GM18499 (cell line): ENCODE results near the gene AMELX.
A peak's percentile ranks its signal among the peaks of the same experiment; 100 is the strongest.

Source experiments
- ATAC-seq: cut with Tn5 transposase; IDR thresholded peaks from one replicate; pipeline ENCODE4 v1.9.1; 2021; ENCODE audit warnings: moderate number of reproducible peaks; ENCODE audit not compliant: insufficient read depth, unreplicated experiment

The AMELX gene

DNA sequence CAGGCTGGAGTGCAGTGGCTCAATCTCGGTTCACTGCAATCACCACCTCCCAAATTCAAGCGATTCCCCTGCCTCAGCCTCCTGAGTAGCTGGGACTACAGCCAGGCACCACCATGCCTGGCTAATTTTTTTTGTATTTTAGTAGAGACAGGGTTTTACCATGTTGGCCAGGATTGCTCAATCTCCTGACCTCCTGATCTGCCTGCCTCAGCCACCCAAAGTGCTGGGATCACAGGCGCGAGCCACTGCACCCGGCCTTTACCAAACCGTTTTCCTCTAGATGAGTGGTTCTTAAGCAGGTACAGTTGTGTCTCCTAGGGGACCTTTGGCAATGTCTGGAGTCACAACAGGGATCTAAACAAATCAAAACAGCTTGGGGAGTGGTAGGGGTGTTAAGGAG is 11.6 kb downstream of the AMELX start:
- ATAC-seq, result no peak

DNA sequence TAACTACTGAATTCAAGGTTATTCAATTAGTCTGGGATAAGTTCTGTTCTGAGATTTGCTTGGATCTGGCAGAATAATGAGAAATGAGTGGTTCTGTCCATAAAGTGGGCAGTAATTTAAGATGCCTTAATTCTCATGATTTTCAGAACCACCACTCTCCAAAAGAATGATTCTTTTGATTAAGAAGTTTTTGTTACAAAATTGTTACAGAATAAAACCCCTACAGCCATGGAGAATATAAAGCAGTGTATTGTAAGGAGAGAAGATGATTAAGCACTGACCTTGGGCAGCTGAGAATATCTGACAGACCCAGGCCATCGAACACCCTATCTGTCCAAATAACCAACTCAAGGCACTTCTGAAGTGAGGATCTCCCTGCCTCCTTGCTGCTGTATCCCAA is 12.4 kb downstream of the AMELX start:
- ATAC-seq, result no peak

DNA sequence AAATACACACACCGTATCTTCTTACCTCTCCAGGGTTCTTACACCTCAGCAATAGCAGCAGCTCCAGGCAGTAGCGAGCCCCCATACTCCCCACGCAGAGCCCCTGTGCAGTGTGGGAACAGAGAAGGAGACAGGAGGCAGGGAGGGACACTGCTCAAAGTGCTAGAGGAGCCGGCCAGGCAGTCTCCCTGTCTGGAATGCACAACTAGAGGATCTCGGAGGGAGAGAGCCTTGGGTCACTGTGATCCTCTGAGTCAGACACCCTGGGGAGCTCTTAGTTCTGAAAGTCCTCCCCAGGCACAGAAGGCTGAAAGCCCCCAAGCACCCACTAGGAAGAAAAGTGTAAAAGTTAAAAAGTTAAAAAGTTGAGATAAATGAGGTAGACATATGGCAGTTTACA is 16.0 kb downstream of the AMELX start:
- ATAC-seq, result no peak

DNA sequence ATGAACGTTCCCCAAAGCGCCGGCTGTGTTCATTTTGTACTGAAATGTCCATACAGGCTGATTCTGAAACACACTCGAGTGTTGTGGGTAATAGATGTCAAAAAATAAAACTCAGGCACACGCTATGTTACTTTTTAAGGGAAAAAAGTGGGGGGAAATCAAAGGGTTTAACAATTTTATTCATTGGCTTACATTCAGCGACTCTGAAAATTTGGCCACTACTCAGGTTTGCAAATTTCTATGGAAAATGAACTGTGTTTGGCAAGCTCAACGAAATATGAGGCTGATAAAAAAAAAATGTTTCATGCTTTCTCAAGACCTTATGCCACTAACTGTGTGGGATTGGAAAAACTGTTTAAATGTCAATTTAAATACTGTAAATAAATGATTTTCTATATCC is 18.5 kb downstream of the AMELX start:
- ATAC-seq, result no peak

DNA sequence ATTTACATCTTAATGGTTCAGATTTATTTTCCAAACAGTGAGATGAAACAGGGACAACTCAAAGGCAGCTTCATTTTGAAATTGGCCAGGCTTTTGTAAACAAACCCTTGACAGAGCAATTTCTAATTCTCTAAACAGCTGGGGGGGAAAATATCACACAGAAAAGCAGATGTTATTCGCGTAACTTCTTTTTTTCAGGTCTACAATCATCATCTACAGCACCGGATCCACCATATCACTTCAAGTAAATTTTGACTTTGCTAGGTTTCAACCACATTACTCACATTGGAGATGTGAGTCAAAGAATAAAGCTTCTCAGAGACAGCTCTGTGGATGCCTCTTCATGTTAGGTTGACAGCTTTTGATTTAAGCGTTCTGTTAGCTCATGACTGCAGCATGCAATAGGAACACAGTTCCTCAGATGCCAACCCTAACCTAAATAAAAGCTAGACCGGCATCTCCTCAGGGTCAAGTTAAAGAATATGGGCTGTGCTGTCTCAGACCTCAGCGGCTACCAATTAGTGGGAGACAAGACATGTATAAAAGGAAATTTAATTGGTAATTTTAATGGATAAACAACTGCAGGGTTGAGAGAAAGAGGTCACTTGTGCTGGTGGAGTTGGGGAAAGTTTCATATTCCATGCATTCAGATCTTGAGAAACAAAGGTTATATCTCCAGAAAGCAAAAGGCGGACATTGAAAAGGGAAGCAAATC is 26.8 kb downstream of the AMELX start:
- no peak for ATAC-seq

DNA sequence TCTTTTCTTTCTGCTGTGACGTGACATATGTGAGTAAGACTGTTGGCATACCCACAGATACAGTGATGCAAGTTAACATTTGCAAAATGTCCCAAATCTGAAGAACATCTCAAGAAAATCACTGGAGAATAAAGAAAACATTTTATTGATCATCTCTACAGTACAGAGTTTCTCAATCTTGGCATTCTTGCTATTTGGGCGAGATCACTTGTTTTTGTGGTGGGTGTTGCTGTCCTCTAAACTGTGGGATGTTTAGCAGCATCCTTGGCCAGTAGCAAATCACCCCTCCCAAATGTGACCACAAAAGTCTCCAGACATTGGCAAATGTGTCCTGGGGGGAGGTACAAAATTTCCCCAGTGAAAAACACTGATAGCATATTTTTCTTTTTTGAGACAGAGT is 28.8 kb downstream of the AMELX start:
- no peak for ATAC-seq

DNA sequence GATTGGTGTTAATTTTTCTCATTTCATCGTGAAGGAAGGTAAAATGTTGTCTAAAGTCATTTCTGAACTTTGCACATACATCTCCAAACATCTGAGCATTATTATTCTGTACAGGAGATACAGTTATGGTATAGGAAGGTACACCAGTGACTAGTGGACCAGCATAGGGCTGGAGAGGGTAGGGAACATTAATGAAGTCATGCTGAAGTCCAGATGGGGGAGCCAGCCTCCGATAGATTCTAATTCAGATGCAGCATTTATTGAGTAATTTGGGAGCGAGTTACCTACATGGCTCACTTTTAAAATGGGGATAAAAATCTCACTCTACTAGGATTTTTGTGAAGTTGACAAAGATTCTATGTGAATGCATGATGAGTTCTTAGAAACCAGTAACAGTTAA is 34.9 kb downstream of the AMELX start:
- no peak for ATAC-seq

DNA sequence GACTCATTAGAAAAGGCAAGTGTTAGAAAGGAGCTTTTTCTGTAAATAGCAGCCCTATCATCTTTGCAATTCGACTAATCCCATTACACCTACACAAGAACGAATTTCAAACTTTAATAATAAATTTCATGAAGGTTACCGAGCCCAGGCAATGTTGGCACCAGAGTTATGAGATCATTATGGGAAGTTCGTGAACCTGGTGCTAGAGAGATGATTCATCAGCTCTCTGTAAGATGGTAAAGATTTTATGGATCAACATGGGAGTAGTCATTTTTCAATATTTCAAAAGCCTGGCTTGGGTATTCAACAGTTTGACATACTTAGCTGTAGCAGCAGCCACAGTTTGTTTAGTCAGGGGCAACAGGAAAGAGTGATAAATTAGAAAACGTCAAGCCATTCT is 35.8 kb downstream of the AMELX start:
- ATAC-seq, result no peak

DNA sequence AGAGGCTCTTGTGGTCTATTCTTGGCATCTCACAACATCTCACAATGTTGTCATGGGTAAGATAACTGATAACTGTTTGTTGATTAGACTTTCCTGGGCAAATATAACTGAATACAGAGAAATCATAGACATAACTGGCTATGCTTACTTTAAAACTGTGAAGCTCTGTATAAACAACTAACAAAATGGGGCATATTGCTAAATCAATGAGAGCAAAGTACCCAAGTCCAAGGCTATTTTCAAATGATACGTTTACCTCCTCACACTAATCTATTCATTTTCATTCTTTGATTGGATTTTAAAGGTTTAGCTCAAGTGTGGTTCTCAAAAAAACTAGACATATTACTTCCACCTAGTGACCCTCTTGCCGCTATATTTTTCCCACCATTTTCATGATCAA is 38.6 kb downstream of the AMELX start:
- no peak for ATAC-seq

DNA sequence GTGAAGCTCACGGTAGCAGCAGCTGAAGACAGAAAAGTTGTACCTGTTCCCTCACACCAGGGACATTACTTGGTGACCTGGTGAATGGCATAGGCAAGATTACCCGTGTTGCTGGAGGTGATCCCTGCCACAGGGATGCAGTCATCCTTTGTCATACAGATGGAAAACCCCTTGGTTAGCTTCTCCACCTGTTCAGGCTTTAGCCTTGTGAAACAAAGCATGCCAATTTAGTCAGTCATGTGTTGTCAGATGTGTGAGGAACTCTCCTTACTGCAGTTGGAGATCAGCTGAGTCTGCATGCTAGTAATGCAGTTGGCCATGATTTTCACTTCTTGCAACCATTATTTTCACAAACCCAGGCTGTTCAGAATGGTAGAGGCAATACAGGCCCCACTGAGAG is 41.0 kb downstream of the AMELX start:
- ATAC-seq, result no peak

DNA sequence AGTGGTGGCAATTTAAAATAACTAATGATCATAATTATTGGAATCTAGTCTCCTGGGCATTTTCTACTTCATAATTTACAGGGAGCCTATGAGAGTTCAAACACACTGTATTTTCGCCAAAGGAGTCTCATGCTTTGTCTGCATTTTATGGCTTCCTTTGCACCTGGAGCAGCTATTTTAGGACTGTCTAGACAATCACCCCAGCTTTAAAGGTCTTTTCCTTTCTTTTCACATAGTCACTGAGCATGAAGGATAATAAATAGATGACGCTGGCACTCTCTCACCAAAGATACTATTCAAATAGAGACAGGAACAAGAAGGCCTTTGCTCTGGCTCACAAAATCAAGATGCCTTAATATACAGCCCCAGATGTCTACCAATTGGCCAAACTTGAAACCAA is 43.0 kb downstream of the AMELX start:
- no peak for ATAC-seq

DNA sequence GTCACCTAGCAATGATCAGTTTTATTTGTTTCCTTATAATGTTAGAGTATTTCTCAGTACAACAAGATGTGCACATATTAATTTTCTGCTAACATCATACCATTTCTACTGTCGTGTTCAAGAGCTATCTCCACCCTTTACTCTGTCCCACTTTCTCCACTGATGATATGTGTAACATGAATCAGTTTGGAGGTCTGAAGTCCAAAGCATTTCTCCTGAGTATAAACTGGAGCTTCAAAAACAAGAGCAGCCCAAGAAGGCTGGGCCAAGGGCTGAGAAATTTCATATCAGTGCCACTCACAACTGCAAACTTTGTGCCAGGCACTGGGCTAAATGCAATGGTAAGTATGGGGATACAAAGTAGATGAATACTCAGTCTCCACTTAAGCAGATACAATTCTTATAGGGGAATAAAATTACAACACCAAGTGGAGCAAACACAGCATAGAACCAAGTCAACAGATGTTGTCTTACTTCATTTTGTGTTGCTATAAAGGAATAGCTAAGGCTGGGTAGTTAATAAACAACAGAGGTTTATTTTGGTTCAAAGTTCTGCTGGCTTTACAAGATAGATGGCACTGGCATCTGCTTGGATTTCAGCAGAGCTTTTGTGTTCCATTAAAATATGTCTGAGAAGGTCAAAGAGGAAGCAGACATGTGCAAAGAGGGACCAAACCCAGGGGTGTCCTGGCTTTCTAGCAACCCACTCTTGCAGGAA is 44.2 kb downstream of the AMELX start:
- ATAC-seq, result no peak

DNA sequence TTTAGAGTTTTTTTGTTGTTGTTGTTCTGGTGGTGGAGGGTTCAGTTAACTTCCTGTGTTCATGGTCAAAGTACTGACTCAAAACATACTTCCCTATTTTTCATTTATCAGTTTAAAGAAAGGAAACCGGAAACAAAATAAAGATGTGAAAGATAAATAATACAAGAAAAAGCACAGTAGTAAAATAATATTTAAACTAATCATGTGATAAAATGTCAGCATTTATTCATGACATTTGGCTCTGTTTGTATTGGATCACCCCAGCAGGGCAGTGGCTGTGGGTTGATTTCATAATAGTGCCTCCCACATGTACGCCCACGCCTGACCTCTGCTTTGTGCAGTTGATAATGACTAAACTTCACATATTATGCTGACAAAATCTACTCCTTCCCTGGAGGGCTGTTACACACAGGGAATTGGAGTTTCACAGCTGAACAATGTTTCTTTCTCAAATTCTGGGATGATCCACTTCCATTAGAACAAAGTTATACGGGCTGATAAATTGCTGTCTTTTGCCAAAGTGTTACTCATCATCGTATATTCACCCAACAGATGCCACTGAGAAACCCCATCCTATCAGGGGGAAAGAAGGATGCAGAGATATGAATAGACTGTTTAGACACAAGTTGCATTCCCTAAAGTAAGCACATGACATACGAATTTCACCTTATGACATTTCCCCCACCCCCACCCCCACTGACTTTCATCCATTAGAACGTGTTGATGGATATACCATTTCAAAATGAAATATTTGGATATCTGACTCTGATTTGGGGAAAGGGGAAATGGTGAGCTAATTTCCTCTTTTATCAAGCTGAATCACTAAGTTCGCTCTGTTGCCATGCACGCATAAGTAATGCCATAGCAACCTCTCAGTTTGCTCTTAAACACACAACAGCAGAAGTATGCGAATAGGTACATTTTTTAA is 48.3 kb downstream of the AMELX start:
- ATAC-seq, result peak; percentile 91

DNA sequence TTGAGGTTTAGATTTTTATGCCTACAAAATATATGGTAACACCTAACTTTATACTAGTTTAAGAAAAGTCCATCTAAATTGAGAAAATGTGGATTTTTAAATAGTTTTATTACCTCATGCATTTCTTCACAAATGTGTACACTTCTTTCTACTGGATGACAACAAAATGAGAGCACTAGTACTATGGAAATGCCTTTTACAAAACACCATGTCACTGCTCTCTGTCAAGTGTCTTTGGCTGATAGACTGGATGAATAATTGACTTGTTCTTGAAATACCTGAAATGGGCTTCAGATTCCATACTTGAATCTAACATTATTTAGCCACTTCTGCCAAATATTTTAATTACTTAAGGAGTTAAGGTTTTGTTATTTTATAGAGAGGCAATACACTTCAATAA is 49.5 kb downstream of the AMELX start:
- ATAC-seq, result no peak

DNA sequence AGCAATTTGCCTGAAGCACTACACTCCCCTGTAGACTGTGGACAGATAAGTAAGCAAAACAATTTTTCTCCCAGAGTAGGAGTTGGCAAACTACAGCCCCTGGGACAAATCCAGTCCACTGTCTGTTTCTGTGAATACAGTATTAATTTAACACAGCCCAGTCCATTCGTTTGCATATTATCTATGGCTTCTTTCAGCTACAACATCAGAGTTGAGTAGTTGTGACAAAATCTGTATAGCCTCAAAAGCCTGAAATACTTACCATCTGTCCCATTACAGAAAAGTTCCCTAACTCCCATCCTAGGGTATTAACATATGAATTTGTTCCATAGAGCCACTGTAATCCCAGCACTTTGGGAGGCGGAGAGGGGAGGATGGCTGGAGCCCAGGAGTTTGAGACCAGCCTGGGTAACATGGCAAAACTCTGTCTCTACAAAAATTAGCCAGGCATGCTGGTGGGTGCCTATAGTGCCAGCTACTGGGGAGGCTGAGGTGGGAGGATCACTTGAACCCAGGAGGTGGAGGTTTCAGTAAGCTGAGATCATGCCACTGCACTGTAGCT is 53.0 kb downstream of the AMELX start:
- no peak for ATAC-seq

DNA sequence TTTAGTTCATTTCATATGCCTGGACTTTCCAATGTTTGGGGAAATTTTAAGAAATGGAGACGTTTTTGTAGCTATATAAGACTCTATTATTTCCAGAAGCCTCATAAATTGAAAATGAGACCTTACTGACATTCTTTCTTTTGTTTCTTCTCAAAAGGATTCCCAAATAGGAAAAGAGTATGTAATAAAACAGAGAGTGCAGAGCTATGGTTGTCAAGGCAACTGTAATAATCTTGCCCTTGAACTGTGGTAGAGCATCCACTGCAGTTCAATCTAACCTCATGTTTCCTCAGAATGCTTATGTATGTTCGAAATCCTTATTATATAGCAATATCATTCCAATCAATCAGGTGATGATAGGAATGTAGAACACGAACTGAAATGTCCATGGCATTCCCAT is 54.1 kb downstream of the AMELX start:
- ATAC-seq, result no peak

DNA sequence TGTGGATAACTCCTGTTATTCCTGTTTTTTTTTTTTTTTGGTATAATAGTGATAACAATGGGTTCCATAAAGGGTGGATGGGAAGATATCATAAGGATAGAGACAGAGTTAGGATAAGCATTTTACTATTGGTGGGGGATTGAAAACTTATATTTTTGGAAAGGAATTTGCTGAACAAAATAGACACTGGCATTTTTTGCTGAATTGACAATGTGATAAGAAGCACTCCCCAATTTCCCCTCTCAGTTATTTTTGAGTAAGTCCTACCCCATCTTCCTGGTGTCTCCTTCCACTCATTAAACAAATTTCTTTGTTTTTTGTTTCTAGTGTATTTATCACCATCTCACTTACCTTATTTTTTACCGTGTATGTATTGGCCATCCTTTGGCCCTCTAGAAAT is 55.8 kb downstream of the AMELX start:
- no peak for ATAC-seq

DNA sequence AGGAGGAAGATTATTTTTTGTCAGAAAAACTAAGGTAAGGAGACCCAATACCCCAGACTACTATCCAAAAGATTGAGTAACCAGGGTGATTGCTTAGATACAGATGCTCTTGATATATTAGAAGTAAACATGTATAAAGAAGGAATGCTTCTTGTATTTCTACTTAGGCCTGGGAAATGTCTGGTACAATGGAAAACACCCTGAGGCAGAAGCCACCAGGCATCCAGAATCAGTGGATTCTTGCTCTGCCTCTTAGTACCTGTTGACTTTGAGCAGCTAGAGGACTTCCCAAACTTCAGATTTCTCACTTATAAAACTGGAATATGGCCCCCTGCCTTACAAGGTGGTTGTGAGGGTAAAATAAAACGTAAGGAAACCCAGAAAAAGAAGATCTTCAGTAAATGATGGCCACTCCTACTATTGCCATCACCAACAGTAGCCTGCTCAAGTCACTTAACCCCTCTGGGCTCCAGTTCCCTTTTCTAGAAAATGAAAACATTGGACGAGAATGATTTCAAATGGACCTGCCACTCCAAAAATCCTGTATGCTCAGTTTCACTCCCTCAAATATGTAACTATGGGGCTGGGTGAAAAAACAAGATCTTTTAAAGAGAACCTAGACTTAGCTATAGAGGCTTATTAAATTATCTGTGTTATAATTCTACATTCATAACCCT is 56.6 kb downstream of the AMELX start:
- no peak for ATAC-seq
